Measurements from ENCODE around the gene NCKAP5.

Gene NCKAP5

GRCh38 chr2:133062931-133063665 lies 505.2 kb downstream of the NCKAP5 start:
- DNase-seq: no peak

GRCh38 chr2:133061874-133062593 lies 506.2 kb downstream of the NCKAP5 start:
- DNase-seq: no peak

GRCh38 chr2:133054297-133054696 lies 514.0 kb downstream of the NCKAP5 start:
- DNase-seq: no peak

GRCh38 chr2:133053541-133053940 lies 514.7 kb downstream of the NCKAP5 start:
- DNase-seq: no peak

GRCh38 chr2:133045787-133046186 lies 522.5 kb downstream of the NCKAP5 start:
- no peak for DNase-seq

GRCh38 chr2:133044556-133044955 lies 523.7 kb downstream of the NCKAP5 start:
- DNase-seq: no peak

- no peak for DNase-seq
Measured at GRCh38 chr2:133040170-133040569, 528.1 kb downstream of the NCKAP5 start.

- DNase-seq: no peak
Measured at GRCh38 chr2:133039531-133039930, 528.7 kb downstream of the NCKAP5 start.

GRCh38 chr2:133026536-133027177 lies 541.6 kb downstream of the NCKAP5 start:
- no peak for DNase-seq

GRCh38 chr2:133025004-133025403 lies 543.3 kb downstream of the NCKAP5 start:
- DNase-seq: no peak

GRCh38 chr2:133012847-133013734 lies 555.2 kb downstream of the NCKAP5 start:
- no peak for DNase-seq

GRCh38 chr2:133004623-133005022 lies 563.6 kb downstream of the NCKAP5 start:
- no peak for DNase-seq

- DNase-seq: no peak
Measured at GRCh38 chr2:132999421-132999820, 568.8 kb downstream of the NCKAP5 start.

- DNase-seq: no peak
Measured at GRCh38 chr2:132998221-132998620, 570.0 kb downstream of the NCKAP5 start.

- no peak for DNase-seq
Measured at GRCh38 chr2:132991471-132992045, 576.7 kb downstream of the NCKAP5 start.

- DNase-seq: no peak
Measured at GRCh38 chr2:132984731-132985130, 583.5 kb downstream of the NCKAP5 start.

- DNase-seq: no peak
Measured at GRCh38 chr2:132980304-132980703, 588.0 kb downstream of the NCKAP5 start.

- DNase-seq: no peak
Measured at GRCh38 chr2:132979339-132980093, 588.7 kb downstream of the NCKAP5 start.

GRCh38 chr2:132978840-132979239 lies 589.4 kb downstream of the NCKAP5 start:
- no peak for DNase-seq

GRCh38 chr2:132977812-132978529 lies 590.3 kb downstream of the NCKAP5 start:
- no peak for DNase-seq
